GM18505 (cell line): ENCODE measurements around the gene PKD1L1.

Experiments used
- ATAC-seq: cut with Tn5 transposase; IDR thresholded peaks from one replicate; pipeline ENCODE4 v1.9.1; 2021; ENCODE audit not compliant: unreplicated experiment
- POLR2A ChIP-seq: IDR thresholded peaks from 4 replicates; pipeline ENCODE4 v1.6.1; 2011; ENCODE audit warnings: borderline replicate concordance; ENCODE audit not compliant: insufficient read depth, insufficient read length; ENCODE audit errors: extremely low read depth

Gene PKD1L1

DNA sequence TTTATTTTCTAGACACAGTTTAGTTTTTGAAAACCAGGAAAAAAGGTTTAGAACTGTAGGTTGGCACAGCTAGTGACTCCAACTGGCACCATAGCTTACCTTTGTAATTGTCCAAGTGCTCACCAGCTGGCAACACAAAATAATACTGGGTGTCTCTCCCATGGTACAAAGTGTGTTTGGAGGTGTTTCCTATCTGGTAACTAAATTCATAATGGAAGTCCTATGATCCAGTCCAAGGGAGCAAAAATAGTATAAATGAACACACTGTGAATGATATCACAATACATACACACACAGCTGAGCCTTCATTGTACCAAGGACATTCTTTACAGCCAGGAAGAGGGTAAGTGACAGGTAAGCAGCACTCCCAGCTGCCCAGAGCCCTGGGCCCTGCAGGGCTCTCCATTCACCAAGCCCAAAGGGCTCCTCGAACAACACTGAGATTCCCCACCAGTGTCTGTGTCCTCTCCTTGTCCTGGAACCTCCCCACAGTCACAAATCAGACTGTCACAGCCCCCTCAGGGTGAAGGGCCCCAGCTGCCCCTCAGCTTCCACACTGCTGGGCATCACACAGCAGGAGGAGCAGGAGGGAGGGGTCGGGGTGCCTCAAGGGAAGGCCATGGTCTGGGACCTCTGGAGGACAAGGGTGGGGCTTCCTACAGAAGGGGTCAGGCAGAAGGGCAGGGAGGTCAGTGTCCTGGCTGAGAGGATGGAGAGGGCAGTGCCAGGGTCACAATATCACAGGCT, 72.1 kb downstream of the PKD1L1 start:
- no peak for TF ChIP-seq POLR2A
- no peak for ATAC-seq

DNA sequence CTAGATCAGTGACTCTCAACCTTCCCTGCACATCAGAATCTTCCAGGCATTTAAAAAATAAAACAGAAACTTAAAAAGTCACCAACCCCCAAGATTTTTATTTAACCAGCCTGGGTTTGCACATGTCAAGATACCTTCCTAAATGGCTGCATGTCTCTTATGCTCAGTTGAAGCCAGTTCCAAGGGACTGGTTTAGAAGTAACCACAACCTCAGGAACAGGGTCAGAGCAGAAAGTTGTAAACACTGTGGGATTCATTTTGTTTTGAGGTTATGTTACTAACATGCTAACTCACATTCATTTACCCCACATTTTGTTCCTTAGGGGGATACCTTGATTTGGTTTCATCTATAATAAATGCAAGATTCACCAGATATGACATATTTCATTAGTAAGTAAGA, 72.9 kb downstream of the PKD1L1 start:
- TF ChIP-seq POLR2A: no peak
- no peak for ATAC-seq

DNA sequence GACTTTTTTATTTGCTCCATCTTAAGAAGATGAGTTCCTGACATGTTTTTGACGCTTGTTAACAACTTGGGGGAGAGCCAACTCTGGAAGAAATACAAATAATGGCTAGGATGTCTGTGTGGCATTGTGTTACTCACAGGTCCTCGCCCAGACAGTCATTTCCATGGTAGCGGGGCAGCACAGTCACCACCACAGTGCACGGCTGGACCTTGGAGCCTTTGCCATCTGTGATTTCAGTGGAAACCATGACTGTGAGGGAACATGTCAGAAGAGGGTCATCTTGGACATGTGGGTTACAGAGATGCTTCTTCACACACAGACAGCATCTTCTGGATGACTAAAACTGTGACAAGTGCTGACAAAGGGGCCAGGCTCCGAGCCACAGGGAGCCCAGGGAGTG, 74.5 kb downstream of the PKD1L1 start:
- ATAC-seq: no peak
- no peak for TF ChIP-seq POLR2A

DNA sequence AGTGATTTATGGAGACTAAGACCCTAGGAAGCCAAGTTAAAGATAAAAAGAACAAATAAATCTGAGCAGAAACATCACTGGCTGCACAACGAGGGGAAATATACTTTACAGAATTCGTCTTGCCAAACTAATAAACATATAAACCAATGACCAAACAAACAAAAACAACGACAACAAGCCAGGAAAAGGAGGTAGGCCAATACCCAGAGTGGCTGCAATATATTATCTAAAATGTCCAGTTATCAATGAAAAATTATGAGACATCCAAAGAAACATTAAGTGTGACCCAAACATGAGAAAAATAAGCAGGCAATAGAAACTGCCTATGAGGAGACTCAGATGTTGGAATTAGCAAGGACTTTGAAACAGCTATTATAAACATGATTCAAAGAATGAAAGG, 81.0 kb downstream of the PKD1L1 start:
- no peak for ATAC-seq
- no peak for TF ChIP-seq POLR2A

DNA sequence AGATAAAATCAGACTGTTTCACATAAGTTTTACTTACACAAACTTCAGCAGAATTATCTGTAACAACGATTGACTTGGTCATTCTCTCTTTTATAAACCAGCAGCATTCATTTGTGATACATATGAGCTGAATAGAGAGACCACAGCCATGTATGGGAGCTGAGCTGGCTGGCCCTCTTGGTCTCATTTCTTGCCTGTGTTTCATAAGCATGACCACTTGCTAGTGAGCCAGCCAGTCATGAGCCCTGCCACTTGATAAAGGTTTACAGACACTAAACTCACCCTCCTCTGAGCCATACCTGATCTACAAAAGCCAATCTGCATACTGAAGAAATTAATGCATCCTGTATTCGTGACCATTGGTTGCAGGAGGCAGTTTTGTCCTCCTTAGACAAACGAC, 82.1 kb downstream of the PKD1L1 start:
- ATAC-seq: no peak
- TF ChIP-seq POLR2A: no peak

DNA sequence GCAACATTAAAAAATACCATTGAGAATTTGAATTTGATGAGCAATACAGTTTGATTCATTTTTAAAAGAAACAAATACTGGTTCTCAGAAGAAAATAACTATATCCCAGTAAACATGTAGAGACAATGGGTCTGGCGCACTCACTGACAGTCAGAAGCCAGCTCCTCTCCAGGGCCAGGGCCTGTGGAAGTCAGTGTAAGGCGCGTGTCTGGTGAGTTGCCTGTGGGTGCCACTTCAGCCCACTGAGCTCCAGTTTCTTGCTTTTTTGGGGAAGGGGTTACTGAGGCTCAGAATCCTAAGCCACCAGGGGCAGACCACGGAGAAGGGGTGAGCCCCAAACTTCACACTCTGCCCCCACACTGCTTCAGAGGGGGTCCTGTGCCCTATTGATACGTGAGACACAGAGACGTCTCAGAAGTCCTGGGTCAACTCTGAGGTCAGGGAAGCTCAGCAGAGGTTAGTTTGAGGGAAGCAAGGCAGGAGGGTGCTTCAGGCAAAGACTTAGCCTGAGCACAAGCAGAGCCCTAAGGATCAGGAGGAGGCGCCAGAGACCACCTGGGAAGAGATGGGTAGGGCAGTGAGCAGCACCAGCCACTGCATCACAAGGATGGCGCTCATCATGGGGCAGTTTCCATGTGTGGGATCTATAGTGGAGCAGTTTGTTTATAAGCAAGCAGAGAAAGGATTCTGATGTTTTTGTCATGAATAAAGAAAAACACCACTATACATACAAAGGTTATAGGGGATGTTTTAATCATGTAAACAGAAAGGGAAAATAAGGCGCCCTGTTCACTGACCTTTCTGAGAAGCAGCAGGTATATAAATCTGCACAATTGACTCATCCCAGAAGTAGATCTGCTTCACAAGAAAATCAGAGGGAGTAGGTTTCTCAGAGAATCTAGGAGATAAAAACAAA, 95.7 kb downstream of the PKD1L1 start:
- no peak for TF ChIP-seq POLR2A
- no peak for ATAC-seq

DNA sequence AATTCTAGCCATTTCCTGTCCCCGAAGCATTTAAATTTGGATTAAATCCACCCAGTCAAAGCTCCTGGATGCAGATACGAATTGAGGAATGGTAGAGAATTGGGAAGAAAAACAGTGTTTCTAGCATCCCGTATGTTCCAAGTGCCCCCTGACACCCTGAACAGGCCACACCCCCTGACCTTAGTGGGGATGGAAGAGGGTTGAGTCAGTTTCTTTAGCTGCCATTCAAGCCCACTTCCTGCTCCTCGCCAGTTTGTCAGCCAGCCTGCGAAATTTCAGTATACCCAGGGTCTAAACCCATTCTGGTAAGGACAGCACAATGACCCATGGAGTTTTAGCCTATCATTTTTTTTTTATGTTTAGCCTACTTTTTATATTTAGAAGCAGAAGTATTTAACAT, 101.1 kb downstream of the PKD1L1 start:
- ATAC-seq: no peak
- no peak for TF ChIP-seq POLR2A

DNA sequence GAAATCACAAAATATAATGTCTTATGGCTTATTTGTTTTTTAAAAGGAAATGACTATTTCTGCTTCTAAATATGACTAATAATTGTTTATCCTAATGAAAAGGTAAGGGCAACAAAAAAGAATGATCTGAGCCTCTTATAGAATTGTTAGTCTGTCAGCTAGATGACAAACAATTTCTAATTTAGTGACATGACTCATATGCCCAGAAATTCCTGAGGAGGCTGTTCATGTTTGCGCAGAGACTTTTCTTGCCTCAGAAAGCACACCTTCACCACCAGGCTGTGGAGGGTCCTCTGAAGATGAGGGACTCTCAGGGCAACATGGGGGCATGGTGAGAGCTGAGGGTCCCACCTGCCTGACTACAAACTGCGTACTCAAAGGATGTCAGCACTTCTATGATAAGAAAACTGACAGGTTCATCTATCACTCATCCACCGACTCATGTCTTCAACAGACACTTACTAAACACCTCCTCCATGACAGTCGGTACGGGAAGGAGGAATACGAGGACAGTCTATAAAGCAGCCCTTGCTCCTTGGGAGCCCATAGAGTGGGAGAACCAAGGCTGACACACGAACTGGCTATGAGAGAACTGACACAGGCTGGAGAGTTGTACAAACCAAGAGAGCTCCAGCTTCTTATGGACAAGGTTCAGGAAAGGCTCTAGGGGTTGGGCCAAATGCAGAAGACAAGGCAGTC, 102.0 kb downstream of the PKD1L1 start:
- no peak for ATAC-seq
- no peak for TF ChIP-seq POLR2A

DNA sequence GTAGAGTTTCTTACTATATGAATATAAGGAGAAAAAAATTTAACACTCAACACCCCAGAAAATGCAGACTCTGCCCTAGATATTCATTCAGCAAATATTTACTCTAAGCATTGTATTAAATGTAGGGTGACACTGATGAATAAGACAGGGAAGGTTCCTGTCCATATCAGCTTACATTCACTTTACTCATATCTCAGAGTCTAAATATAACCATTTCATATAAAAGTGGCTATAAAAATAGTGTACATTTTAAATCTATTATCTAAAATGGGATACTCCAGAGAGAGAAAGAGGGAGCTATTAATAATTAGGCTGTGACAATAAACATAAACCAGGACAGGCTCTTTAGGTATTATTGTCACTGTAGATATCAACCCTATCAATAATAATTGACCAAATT, 104.0 kb downstream of the PKD1L1 start:
- no peak for TF ChIP-seq POLR2A
- ATAC-seq: no peak

DNA sequence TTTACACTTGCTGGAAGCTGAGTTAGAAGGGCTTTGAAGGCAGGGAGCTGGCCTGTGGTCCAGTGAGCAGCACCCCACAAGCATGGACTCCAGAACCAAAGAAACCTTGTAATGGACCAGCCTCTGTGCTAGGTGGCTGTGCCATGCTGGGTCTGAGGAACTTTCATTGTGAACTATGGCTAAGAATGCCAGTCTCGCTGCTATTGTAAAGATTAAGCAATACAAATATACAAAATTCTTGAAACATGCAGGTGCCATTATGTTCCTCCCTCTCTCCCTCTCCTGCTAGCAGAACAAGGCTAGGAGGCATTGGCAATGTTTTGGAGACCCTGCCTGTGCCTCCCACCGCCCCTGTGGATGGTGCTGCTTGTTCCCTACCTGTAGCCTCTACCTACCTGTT, 105.0 kb downstream of the PKD1L1 start:
- no peak for TF ChIP-seq POLR2A
- ATAC-seq: no peak

DNA sequence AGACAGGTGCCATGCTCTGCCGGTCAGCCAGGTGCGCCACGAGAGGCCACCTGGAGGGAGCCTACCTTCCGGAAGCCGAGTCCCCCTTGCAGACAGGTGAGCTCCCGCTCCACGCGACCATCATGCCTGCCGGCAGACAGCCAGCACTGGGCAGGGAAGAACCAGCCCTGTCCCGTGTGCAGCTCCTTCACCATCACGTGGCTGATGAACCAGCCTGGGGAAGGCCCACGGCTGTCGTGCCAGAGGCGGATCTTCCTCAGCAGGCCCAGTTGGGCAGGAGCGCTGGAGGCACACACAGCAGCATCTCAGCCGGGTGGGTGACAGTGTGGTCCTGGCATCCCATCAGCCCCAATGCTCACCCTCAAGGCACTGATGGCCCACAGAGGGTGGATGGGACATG, 108.9 kb downstream of the PKD1L1 start:
- no peak for TF ChIP-seq POLR2A
- no peak for ATAC-seq

DNA sequence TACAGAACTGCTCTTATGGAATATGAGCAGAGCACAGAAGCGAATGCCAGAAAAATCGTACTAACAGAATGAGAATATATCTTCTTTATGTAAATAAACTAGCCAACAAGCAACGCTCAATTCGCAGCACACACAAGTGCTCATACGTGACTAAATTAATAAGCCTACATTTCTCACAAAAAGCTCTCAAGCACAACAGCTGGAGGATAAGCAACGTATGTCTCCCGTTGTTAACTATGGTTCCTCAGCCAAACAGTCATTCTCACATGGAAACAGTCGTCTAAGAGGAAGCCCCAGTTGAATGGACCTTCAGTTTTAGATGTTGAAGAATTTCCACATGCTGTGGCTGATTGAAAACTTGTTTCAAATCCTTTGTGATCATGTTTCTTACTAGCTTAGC, 110.4 kb downstream of the PKD1L1 start:
- no peak for TF ChIP-seq POLR2A
- ATAC-seq: no peak

DNA sequence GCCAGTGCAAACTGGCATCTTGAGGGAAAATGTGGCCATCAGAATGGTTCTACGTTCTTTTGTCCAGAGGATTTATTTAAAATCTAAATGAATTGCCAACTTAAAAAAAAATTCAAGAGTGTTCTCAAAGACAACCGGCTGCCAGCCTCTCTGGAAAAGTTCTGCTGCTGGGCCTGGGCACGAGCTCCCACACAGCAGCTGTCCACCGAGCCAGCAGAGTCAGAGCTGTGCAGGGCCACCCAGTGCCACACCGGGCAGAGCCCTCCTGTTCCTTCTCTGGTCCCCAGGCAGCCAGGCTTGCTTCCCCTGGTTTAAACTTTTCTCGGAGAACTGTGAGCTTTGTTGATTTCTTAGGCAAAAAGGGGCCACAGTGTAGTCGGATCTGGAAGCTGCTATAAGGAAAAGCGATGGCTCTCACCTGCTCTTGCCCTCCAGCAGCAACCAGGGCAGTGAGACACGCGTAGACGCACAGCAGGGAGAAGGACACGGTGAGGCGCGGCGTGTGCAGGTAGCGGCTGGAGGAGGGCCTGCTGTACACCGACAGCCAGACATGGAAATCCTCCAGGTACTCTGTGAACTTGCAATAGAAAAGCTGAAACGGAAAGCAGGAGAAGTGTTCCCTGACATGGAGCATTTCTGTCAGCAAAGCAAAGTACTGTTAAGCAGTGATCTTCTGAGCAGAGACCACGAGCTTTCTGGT, 111.6 kb downstream of the PKD1L1 start:
- no peak for ATAC-seq
- no peak for TF ChIP-seq POLR2A
